Epithelial cell of proximal tubule (primary cell): Measurements from ENCODE around the gene CEP70. TPM values are rescaled to one million over a fixed set of nuclear protein-coding genes. Genes with fewer than 3 reads are reported as not detected.

ENCODE experiments used
- DNase-seq: peaks from one replicate; pipeline ENCODE4 v3.0.0-alpha.2; 2011; ENCODE audit warnings: low read depth
- H3K4me3 ChIP-seq: 2 replicates; pipeline ENCODE4 v1.5.1; 2011; ENCODE audit warnings: low read depth, mild to moderate bottlenecking, low read length
- total RNA-seq: library from RNA; depleted of rRNA; stranded (reverse); fragments of >200 nt; gene quantifications from 2 replicates; pipeline ENCODE4 v1.2.3, GENCODE V29; 2015
- TF ChIP-seq, protein P1 (sequence below): conservative IDR thresholded peaks from 2 replicates; pipeline ENCODE4 v1.5.1; 2012; ENCODE audit warnings: low read depth, mild to moderate bottlenecking, low read length

Gene CEP70
- total RNA-seq, 1 donor from 2014 or later, result 21.0 TPM

DNA sequence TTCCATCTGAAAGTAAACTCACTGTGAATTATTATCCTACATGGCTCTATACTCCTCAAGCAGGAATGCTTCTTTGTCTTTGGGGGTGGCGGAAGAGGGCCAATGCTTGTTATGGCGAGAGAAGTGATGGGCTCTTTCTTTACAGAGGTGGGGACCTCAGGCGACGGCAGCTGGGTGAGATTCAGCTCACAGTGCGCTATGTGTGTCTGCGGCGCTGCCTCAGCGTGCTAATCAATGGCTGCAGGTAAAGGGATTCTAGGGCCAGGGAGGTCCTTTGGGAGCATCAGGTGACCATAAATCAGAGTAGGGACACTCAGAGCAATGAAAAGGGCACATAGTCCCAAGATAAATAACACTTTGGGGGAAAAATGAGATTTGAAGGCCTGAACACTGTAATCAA lies 120.7 kb downstream of the CEP70 start:
- H3K4me3 ChIP-seq, result no peak overlapping the region
- TF ChIP-seq, protein P1, sequence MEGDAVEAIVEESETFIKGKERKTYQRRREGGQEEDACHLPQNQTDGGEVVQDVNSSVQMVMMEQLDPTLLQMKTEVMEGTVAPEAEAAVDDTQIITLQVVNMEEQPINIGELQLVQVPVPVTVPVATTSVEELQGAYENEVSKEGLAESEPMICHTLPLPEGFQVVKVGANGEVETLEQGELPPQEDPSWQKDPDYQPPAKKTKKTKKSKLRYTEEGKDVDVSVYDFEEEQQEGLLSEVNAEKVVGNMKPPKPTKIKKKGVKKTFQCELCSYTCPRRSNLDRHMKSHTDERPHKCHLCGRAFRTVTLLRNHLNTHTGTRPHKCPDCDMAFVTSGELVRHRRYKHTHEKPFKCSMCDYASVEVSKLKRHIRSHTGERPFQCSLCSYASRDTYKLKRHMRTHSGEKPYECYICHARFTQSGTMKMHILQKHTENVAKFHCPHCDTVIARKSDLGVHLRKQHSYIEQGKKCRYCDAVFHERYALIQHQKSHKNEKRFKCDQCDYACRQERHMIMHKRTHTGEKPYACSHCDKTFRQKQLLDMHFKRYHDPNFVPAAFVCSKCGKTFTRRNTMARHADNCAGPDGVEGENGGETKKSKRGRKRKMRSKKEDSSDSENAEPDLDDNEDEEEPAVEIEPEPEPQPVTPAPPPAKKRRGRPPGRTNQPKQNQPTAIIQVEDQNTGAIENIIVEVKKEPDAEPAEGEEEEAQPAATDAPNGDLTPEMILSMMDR, result no peak
- no peak for DNase-seq

- TF ChIP-seq, protein P1, result no peak
- no peak for DNase-seq
- H3K4me3 ChIP-seq, result no peak overlapping the region
Measured at GRCh38 chr3:138472141-138472825, 121.8 kb downstream of the CEP70 start.

GRCh38 chr3:138471481-138471880 lies 122.6 kb downstream of the CEP70 start:
- no peak overlapping the region for H3K4me3 ChIP-seq
- TF ChIP-seq, protein P1, result no peak
- DNase-seq, result no peak

DNA sequence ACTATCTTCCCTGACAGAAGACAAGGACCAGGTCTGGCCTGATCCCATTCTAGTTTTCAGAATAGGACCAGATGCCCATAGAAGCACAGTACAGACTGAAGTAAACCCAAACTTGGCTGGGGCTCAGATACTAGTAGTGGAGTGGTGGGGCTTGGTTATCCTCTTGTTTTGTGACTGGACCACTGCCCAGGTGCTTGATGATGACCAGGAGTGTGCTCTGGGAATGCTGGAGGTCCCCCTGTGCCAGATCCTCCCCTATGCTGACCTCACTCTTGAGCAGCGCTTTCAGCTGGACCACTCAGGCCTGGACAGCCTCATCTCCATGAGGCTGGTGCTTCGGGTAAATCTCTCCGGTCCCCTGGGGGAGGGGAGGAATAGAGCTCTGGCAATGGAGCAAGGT lies 123.4 kb downstream of the CEP70 start:
- no peak overlapping the region for H3K4me3 ChIP-seq
- TF ChIP-seq, protein P1, result no peak
- no peak for DNase-seq

DNA sequence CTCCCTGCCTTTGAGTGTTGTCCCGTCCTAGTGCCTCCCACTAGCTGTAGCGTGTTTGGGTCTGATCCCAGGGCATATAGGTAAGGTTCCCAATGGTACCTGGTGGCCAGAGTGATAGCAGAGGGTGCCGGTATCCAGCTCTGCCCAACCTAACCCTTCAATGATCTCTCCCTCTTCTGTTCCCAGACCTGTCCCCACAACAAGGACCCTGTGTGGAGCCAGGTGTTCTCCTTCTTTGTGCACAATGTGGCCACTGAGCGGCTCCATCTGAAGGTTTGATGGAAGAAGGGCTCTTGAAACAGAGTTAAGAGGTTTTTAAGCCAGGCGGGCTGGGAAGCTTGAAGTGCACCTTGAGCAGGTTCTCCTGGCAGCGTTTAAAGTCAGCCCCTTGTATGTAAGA lies 124.2 kb downstream of the CEP70 start:
- no peak overlapping the region for H3K4me3 ChIP-seq
- no peak for DNase-seq
- TF ChIP-seq, protein P1, result no peak

GRCh38 chr3:138468886-138469285 lies 125.2 kb downstream of the CEP70 start:
- peak; percentile 13 for DNase-seq

More at GRCh38 chr3:138468886-138469285, 125.2 kb downstream of the CEP70 start:
- TF ChIP-seq, protein P1, result no peak
- no peak overlapping the region for H3K4me3 ChIP-seq
